Measurements from ENCODE around the gene SHQ1.

The SHQ1 gene

DNA sequence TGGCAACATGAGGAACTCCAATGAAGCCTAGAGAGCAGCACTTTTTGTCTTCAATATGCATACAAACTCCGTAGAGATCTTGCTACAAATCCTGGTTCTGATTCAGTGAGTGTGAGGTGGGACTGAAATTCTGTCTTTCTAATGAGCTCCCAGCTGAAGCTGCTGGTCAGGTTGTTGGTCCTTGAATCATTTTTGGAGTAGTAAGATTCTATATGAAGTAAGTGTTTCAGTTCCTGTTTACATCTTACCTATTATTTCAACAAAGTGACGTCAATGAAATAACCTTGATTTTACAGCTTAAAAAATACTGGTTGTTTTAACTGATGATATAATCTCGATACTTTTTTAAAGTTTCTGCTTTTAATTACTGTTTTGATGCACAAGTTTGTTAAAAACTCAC lies 33.9 kb downstream of the SHQ1 start:
- Histone ChIP-seq H3K27ac (ENCODE audit: low read depth, low read length, poor library complexity, severe bottlenecking) (no peak overlapping the region), H2AFZ (ENCODE audit: low read length) (no peak overlapping the region), H3K36me3 (ENCODE audit: insufficient read depth, low read length) (peaks cover 30% of the 10 kb centered on the region), H3F3A (ENCODE audit: insufficient read depth, low read length) (no peaks in the 10 kb centered on the region), H3K9ac (ENCODE audit: low read length) (no peak overlapping the region), H3K9me3 (ENCODE audit: low read length) (no peaks in the 10 kb centered on the region), H3K4me2 (ENCODE audit: low read length) (no peak overlapping the region), H3K4me1 (ENCODE audit: insufficient read depth, low read length, severe bottlenecking) (peaks cover 8% of the 10 kb centered on the region), H3K4me3 (ENCODE audit: low read depth, low read length, poor library complexity, severe bottlenecking) (no peak overlapping the region), H3K27me3 (ENCODE audit: insufficient read depth, low read length) (no peaks in the 10 kb centered on the region), H3K9me2 (ENCODE audit: low read depth, low read length) (no peaks in the 10 kb centered on the region), H3K79me2 (ENCODE audit: insufficient read depth, low read length) (no peaks in the 10 kb centered on the region), H4K20me1 (ENCODE audit: insufficient read depth, low read length) (no peaks in the 10 kb centered on the region)
- TF ChIP-seq CTCF (IDR thresholded peaks at IDR 0.05; ENCODE audit: low read length) (no peak), EZH2 (IDR thresholded peaks at IDR 0.05; ENCODE audit: borderline replicate concordance, low read length) (no peak)

DNA sequence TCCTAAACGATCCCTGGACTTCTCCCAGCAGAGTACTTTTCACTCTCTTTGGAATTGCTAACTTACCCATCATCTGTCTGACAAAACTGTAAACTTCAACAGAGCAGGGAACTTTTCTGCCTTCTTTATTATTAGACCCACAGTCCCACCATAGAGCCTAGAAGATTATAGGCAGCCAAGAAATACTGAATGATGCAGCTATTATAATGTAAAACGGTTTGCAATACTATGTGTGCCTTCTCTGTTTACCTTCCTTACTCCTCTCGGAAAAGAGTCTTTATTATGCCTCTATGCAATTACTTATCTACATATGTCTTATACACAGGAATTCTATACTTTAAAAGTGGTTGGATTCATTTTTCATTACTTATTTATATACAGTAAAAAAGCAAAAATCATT lies 36.0 kb downstream of the SHQ1 start:
- Histone ChIP-seq H3F3A (ENCODE audit: insufficient read depth, low read length) (no peaks in the 10 kb centered on the region), H3K9me3 (ENCODE audit: low read length) (no peaks in the 10 kb centered on the region), H3K36me3 (ENCODE audit: insufficient read depth, low read length) (peaks cover 30% of the 10 kb centered on the region), H3K79me2 (ENCODE audit: insufficient read depth, low read length) (no peaks in the 10 kb centered on the region), H3K4me1 (ENCODE audit: insufficient read depth, low read length, severe bottlenecking) (peaks cover 8% of the 10 kb centered on the region), H2AFZ (ENCODE audit: low read length) (no peak overlapping the region), H4K20me1 (ENCODE audit: insufficient read depth, low read length) (no peaks in the 10 kb centered on the region), H3K4me3 (ENCODE audit: low read depth, low read length, poor library complexity, severe bottlenecking) (no peak overlapping the region), H3K27ac (ENCODE audit: low read depth, low read length, poor library complexity, severe bottlenecking) (no peak overlapping the region), H3K9me2 (ENCODE audit: low read depth, low read length) (no peaks in the 10 kb centered on the region), H3K4me2 (ENCODE audit: low read length) (no peak overlapping the region), H3K27me3 (ENCODE audit: insufficient read depth, low read length) (no peaks in the 10 kb centered on the region), H3K9ac (ENCODE audit: low read length) (no peak overlapping the region)
- TF ChIP-seq CTCF (IDR thresholded peaks at IDR 0.05; ENCODE audit: low read length), result no peak
- TF ChIP-seq EZH2 (IDR thresholded peaks at IDR 0.05; ENCODE audit: borderline replicate concordance, low read length), result no peak

DNA sequence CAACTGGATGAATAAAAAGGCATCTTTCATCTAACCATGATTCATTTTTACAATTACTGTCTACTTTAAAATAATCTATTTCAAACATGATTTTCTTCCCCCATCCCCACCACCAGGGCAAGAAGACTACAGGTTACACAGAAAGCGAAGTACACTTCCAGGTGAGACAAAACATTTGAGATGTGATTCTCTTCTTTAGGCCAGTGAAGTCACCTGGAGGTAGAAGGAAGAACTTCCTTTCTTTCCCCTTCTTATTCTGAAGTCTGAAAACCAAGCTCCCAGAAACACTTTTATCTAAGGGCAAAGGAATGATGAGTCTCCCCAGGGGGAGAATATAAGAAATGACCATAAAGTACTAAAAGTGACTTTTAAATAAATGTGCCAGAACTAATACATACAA lies 36.7 kb downstream of the SHQ1 start:
- no peak overlapping the region for H2AFZ ChIP-seq (ENCODE audit: low read length)
- no peak overlapping the region for H3K9ac ChIP-seq (ENCODE audit: low read length)
- no peaks in the 10 kb centered on the region for H3K79me2 ChIP-seq (ENCODE audit: insufficient read depth, low read length)
- H3F3A ChIP-seq (ENCODE audit: insufficient read depth, low read length), result no peaks in the 10 kb centered on the region
- H3K4me1 ChIP-seq (ENCODE audit: insufficient read depth, low read length, severe bottlenecking), result peaks cover 8% of the 10 kb centered on the region
- no peak for TF ChIP-seq CTCF (IDR thresholded peaks at IDR 0.05; ENCODE audit: low read length)
- no peak for TF ChIP-seq EZH2 (IDR thresholded peaks at IDR 0.05; ENCODE audit: borderline replicate concordance, low read length)
- no peak overlapping the region for H3K27ac ChIP-seq (ENCODE audit: low read depth, low read length, poor library complexity, severe bottlenecking)
- no peaks in the 10 kb centered on the region for H4K20me1 ChIP-seq (ENCODE audit: insufficient read depth, low read length)
- H3K4me2 ChIP-seq (ENCODE audit: low read length), result no peak overlapping the region
- H3K27me3 ChIP-seq (ENCODE audit: insufficient read depth, low read length), result no peaks in the 10 kb centered on the region
- peaks cover 25% of the 10 kb centered on the region for H3K36me3 ChIP-seq (ENCODE audit: insufficient read depth, low read length)
- no peaks in the 10 kb centered on the region for H3K9me3 ChIP-seq (ENCODE audit: low read length)
- H3K4me3 ChIP-seq (ENCODE audit: low read depth, low read length, poor library complexity, severe bottlenecking), result no peak overlapping the region
- no peaks in the 10 kb centered on the region for H3K9me2 ChIP-seq (ENCODE audit: low read depth, low read length)
